Adrenal gland (tissue), 12 donors: Measurements from ENCODE around the gene MOV10L1. TPM values are rescaled to one million over a fixed set of nuclear protein-coding genes. Genes with fewer than 3 reads are reported as not detected.

Source experiments
- DNase-seq, 7 donors: peaks; one replicate each; pipeline ENCODE4 v3.0.0-alpha.2; 2019 to 2020
- H3K27ac ChIP-seq, 5 donors: fragments of 200-600 bp; sonication (generic) in 4 of 5; 1 replicate in 3 of 5; 2 replicates in 2 of 5; pipeline versions ENCODE4 v1.5.1 to v1.8.0; 2016 to 2020; ENCODE audit warnings: mild to moderate bottlenecking in 1 of 5
- H3K27me3 ChIP-seq: fragments of 200-600 bp; 2 replicates; pipeline ENCODE4 v1.8.0; 2021
- H3K36me3 ChIP-seq, 2 donors: fragments of 200-600 bp; replicated peaks in 1 of 2; 1 replicate in 1 of 2; 2 replicates in 1 of 2; pipeline versions ENCODE4 v1.5.1 to v1.8.0; 2018 to 2022
- H3K4me1 ChIP-seq, 2 donors: fragments of 200-600 bp; replicated peaks in 1 of 2; 1 replicate in 1 of 2; 2 replicates in 1 of 2; pipeline versions ENCODE4 v1.5.1 to v1.8.0; 2018 to 2021
- H3K4me3 ChIP-seq, 4 donors: fragments of 200-600 bp; sonication (generic) in 3 of 4; one replicate each; pipeline ENCODE4 v1.5.1; 2016 to 2018
- H3K9me3 ChIP-seq, 3 donors: fragments of 200-600 bp; sonication (generic) in 1 of 3; replicated peaks in 1 of 3; 1 replicate in 2 of 3; 2 replicates in 1 of 3; pipeline versions ENCODE4 v1.5.1 to v1.8.0; 2016 to 2021
- POLR2A ChIP-seq, 2 donors: fragments of 450-650 bp; IDR thresholded peaks; one replicate each; pipeline ENCODE4 v1.6.1; 2017; ENCODE audit warnings: antibody characterized with exemption in 2 of 2, mild to moderate bottlenecking in 2 of 2, moderate library complexity in 1 of 2
- WGBS, 4 donors: extraction: QIAGEN DNeasy Blood & Tissue Kit in 2 of 4; methylation state at CpG; one replicate each; pipeline versions ENCODE4 v1.1.5 to v1.1.7; 2013 to 2017; 5-methylcytosine and 5-hydroxymethylcytosine counted together
- intact Hi-C, 2 donors: fragments of 100-400 bp; cut with DNase I; formaldehyde crosslinking; loops; one replicate each; pipeline versions ENCODE4 v1.14.1 to v1.15.0; 2022 to 2023
- polyA plus RNA-seq, 3 donors: library from polyadenylated mRNA; stranded (reverse); fragments of 200-250 nt in 2 of 3; fragments of 350-450 nt in 1 of 3; fragmentation: Illumina TruSeq in 1 of 3; extraction: RNeasy Lipid Tissue Mini Kit (QIAGEN cat#74804) in 1 of 3; gene quantifications; one replicate each; pipeline ENCODE4 v1.2.3, GENCODE V29; 2013 to 2014
- total RNA-seq, 9 donors: library from RNA; depleted of rRNA in 4 of 9; stranded (reverse); fragments of >200 nt in 4 of 9; fragments of 120-200 nt in 1 of 9; fragmentation: NEBNext Ultra II Directional in 1 of 9; extraction: Animal tissue kit (Norgen Biotek cat#: 25700) in 1 of 9; gene quantifications; one replicate each; pipeline versions ENCODE4 v1.1.0 to v1.2.4, GENCODE V29; 2013 to 2023
- TF ChIP-seq, protein P1 (sequence below), 6 experiments: fragments of 450-650 bp in 4 of 6; fragments of 200-600 bp in 2 of 6; sonication (generic) in 1 of 6; IDR thresholded peaks; 1 replicate in 5 of 6; 2 replicates in 1 of 6; pipeline versions ENCODE4 v1.5.1 to v1.8.0; 2016 to 2021; ENCODE audit warnings: antibody characterized with exemption in 6 of 6, mild to moderate bottlenecking in 2 of 6, moderate library complexity in 1 of 6
- donor health status: healthy with polysubstance abuse.
- donor health status: Bipolar disorder and iron deficiency.
- donor health status: DM: yes; HTN: yes; CAD: no.
- donor health status: DM: no; HTN: no; CAD: no.
- donor health status: DM: no; HTN: no; CAD: no.
- donor health status: DM: yes; HTN: yes; CAD: no.

The MOV10L1 gene
- total and polyA plus RNA-seq, 12 donors, result 0.14 to 0.74 (median 0.40) TPM; not detected in 5

DNA sequence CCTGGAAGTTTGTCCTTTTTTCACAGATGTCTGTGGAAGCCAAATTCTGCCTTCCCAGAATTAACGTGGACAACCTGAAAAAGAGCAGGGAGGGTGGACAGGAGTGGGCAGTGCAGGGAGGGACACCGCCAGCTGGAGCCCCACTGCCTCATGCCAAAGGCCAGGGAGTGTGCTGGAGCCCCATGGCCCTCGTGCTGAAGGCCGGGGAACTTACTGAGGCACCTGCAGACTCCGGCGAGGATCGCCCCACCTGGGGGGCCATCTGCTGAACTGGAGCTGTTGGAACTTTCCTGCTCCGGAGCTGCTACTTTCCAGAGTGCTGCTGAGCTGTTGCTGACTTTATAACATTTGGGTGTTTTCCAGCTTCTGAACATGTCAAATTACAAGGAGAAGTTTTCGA lies 35.2 kb downstream of the MOV10L1 start:
- WGBS, 4 donors, result 67 to 84% (median 81%) methylated on average over 8 to 9 of the region's 9 CpGs
- Histone ChIP-seq H3K36me3 (no peaks in the 10 kb centered on the region), H3K27ac (no peak overlapping the region), H3K9me3 (no peaks in the 10 kb centered on the region), H3K4me1 (no peaks in the 10 kb centered on the region), H3K27me3 (peaks cover 6% of the 10 kb centered on the region), H3K4me3 (no peak overlapping the region)
- TF ChIP-seq POLR2A (IDR thresholded peaks at IDR 0.05), result no peak
- TF ChIP-seq, protein P1, sequence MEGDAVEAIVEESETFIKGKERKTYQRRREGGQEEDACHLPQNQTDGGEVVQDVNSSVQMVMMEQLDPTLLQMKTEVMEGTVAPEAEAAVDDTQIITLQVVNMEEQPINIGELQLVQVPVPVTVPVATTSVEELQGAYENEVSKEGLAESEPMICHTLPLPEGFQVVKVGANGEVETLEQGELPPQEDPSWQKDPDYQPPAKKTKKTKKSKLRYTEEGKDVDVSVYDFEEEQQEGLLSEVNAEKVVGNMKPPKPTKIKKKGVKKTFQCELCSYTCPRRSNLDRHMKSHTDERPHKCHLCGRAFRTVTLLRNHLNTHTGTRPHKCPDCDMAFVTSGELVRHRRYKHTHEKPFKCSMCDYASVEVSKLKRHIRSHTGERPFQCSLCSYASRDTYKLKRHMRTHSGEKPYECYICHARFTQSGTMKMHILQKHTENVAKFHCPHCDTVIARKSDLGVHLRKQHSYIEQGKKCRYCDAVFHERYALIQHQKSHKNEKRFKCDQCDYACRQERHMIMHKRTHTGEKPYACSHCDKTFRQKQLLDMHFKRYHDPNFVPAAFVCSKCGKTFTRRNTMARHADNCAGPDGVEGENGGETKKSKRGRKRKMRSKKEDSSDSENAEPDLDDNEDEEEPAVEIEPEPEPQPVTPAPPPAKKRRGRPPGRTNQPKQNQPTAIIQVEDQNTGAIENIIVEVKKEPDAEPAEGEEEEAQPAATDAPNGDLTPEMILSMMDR (IDR thresholded peaks at IDR 0.05), result no peak
- DNase-seq, result no peak
- intact Hi-C loops, result no loop called here

DNA sequence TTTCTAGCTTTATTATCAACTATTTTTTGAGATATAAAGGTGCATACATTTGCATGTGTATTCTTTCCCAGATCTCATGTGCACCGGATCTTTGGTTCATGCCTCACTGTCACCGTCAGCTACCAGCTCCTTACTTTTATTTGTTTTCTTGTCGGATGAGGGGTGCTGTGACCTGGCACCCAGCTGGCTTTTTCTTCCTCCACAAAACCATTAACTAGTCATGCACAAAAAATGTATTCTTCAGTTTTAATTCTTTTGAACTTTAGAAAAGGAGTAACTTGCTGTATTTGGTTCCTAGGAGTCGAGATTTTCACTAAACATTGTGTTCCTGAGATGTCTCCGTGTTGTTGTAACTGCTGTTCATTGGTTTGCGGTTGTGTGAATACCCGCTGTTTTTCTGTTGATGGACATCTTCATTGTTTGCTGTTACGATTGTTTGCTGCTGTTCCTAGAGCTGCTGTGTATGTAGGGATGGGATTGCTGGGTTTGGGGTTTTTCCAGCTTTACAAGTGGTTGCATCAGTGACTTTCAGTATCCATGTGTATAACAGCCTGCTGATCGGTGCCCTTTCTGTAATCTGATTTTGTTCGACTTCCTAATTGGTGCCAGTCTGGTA lies 39.4 kb downstream of the MOV10L1 start:
- Histone ChIP-seq H3K4me3 (no peak overlapping the region), H3K4me1 (no peaks in the 10 kb centered on the region), H3K27me3 (peaks cover 6% of the 10 kb centered on the region), H3K9me3 (no peaks in the 10 kb centered on the region), H3K27ac (no peak overlapping the region), H3K36me3 (no peaks in the 10 kb centered on the region)
- DNase-seq, result no peak
- TF ChIP-seq, protein P1 (IDR thresholded peaks at IDR 0.05), result no peak
- no peak for TF ChIP-seq POLR2A (IDR thresholded peaks at IDR 0.05)
- 80 to 89% (median 87%) methylated on average over 10 of the region's 10 CpGs for WGBS, 4 donors
- intact Hi-C loops, result no loop called here

- no peak overlapping the region for H3K4me3 ChIP-seq
- 58 to 83% (median 71%) methylated on average over 4 of the region's 4 CpGs for WGBS, 4 donors
- TF ChIP-seq, protein P1 (IDR thresholded peaks at IDR 0.05), result no peak
- TF ChIP-seq POLR2A (IDR thresholded peaks at IDR 0.05), result no peak
- DNase-seq, result no peak
- peaks cover 4% of the 10 kb centered on the region for H3K27me3 ChIP-seq
- no peaks in the 10 kb centered on the region for H3K4me1 ChIP-seq
- H3K27ac ChIP-seq, result no peak overlapping the region
- H3K36me3 ChIP-seq, result no peaks in the 10 kb centered on the region
- no peaks in the 10 kb centered on the region for H3K9me3 ChIP-seq
- intact Hi-C loops, result loop anchor here in 1 of 2 donors (5.0 kb wide), 1 partner anchor 205 kb away; no protein-coding TSS in a partner anchor
Measured at GRCh38 chr22:50131894-50132293, 42.1 kb downstream of the MOV10L1 start.

GRCh38 chr22:50134481-50134880 lies 44.7 kb downstream of the MOV10L1 start:
- H3K36me3 ChIP-seq, result no peaks in the 10 kb centered on the region
- H3K4me3 ChIP-seq, result no peak overlapping the region
- H3K9me3 ChIP-seq, result no peaks in the 10 kb centered on the region
- intact Hi-C loops, result loop anchor here in 1 of 2 donors (5.0 kb wide), 1 partner anchor 207 kb away; no protein-coding TSS in a partner anchor
- WGBS, 4 donors, result 66 to 83% (median 79%) methylated on average over 10 of the region's 10 CpGs
- no peak for DNase-seq
- TF ChIP-seq, protein P1 (IDR thresholded peaks at IDR 0.05), result no peak
- TF ChIP-seq POLR2A (IDR thresholded peaks at IDR 0.05), result no peak
- no peak overlapping the region for H3K27ac ChIP-seq
- H3K27me3 ChIP-seq, result no peaks in the 10 kb centered on the region
- no peaks in the 10 kb centered on the region for H3K4me1 ChIP-seq
